Ishikawa (cell line): Measurements from ENCODE around the gene PAK6.

Experiments used
- CREB1 ChIP-seq: IDR thresholded peaks from 2 replicates; pipeline ENCODE4 v1.6.1; 2012; ENCODE audit warnings: low read depth
- EGR1 ChIP-seq: IDR thresholded peaks from 2 replicates; pipeline ENCODE4 v1.6.1; 2012
- EP300 ChIP-seq: IDR thresholded peaks from 2 replicates; pipeline ENCODE4 v1.6.1; 2012; ENCODE audit warnings: borderline replicate concordance
- FOXM1 ChIP-seq: IDR thresholded peaks from 2 replicates; pipeline ENCODE4 v1.6.1; 2012; ENCODE audit warnings: low read depth, borderline replicate concordance
- MAX ChIP-seq: IDR thresholded peaks from 2 replicates; pipeline ENCODE4 v1.6.1; 2012
- NFIC ChIP-seq: IDR thresholded peaks from 2 replicates; pipeline ENCODE4 v1.6.1; 2012
- RAD21 ChIP-seq: IDR thresholded peaks from 2 replicates; pipeline ENCODE4 v1.6.1; 2012; ENCODE audit warnings: low read depth
- REST ChIP-seq: IDR thresholded peaks from 2 replicates; pipeline ENCODE4 v1.6.1; 2012; ENCODE audit warnings: low read depth, mild to moderate bottlenecking
- TAF1 ChIP-seq: IDR thresholded peaks from 2 replicates; pipeline ENCODE4 v1.6.1; 2012; ENCODE audit warnings: low read depth, mild to moderate bottlenecking
- TCF12 ChIP-seq: IDR thresholded peaks from 2 replicates; pipeline ENCODE4 v1.6.1; 2012; ENCODE audit warnings: low read depth
- YY1 ChIP-seq: IDR thresholded peaks from 2 replicates; pipeline ENCODE4 v1.6.1; 2012; ENCODE audit warnings: low read depth

GRCh38 chr15:40222131-40222530, 16.7 kb upstream of the PAK6 start:
- TF ChIP-seq TAF1 (no peak), NFIC (no peak), EP300 (no peak), REST (no peak), MAX (no peak), TCF12 (no peak), YY1 (no peak), CREB1 (no peak), EGR1 (no peak), RAD21 (no peak), FOXM1 (no peak)
